OCI-LY1 (cell line): Measurements from ENCODE around the gene GON4L.
"Not testable (repeated sequence)": the region's sequence is repeated elsewhere in the genome, so short reads cannot be mapped to it uniquely, and the experiment has no call there.

ENCODE experiments used
- H2AFZ ChIP-seq: fragments of 200-600 bp; sonication (generic), shearing (Covaris generic); 2 replicates; pipeline ENCODE4 v1.6.0; 2014; ENCODE audit warnings: antibody characterized with exemption, mild to moderate bottlenecking, low read length
- H3F3A ChIP-seq: fragments of 200-600 bp; sonication (generic), shearing (Covaris generic); 2 replicates; pipeline ENCODE4 v1.6.0; 2014; ENCODE audit warnings: mild to moderate bottlenecking, antibody characterized with exemption, low read length, moderate library complexity; ENCODE audit not compliant: insufficient read depth
- H3K27ac ChIP-seq: fragments of 200-600 bp; sonication (generic); 2 replicates; pipeline ENCODE4 v1.5.1; 2014; ENCODE audit warnings: low read length, mixed run types, mild to moderate bottlenecking, low read depth; ENCODE audit not compliant: poor library complexity, severe bottlenecking
- H3K27me3 ChIP-seq: fragments of 200-600 bp; sonication (generic); 2 replicates; pipeline ENCODE4 v1.6.0; 2014; ENCODE audit warnings: antibody characterized with exemption, mild to moderate bottlenecking, low read length, moderate library complexity; ENCODE audit not compliant: insufficient read depth
- H3K36me3 ChIP-seq: fragments of 200-600 bp; sonication (generic); 2 replicates; pipeline ENCODE4 v1.6.1; 2014; ENCODE audit warnings: mild to moderate bottlenecking, antibody characterized with exemption, low read length, moderate library complexity, mixed read lengths; ENCODE audit not compliant: insufficient read depth
- H3K4me1 ChIP-seq: fragments of 200-600 bp; sonication (generic); 2 replicates; pipeline ENCODE4 v1.5.1; 2014; ENCODE audit warnings: mild to moderate bottlenecking, low read length, moderate library complexity; ENCODE audit not compliant: insufficient read depth, severe bottlenecking
- H3K4me2 ChIP-seq: fragments of 200-600 bp; sonication (generic), shearing (Covaris generic); 2 replicates; pipeline ENCODE4 v1.6.1; 2014; ENCODE audit warnings: low read length
- H3K4me3 ChIP-seq: fragments of 200-600 bp; sonication (generic); 2 replicates; pipeline ENCODE4 v1.5.1; 2014; ENCODE audit warnings: low read length, low read depth, mild to moderate bottlenecking, mixed read lengths; ENCODE audit not compliant: poor library complexity, severe bottlenecking
- H3K79me2 ChIP-seq: fragments of 200-600 bp; shearing (Covaris generic); 2 replicates; pipeline ENCODE4 v1.6.1; 2016; ENCODE audit warnings: mixed run types, low read length, mixed read lengths; ENCODE audit not compliant: insufficient read depth
- H3K9ac ChIP-seq: fragments of 200-600 bp; sonication (generic), shearing (Covaris generic); 2 replicates; pipeline ENCODE4 v1.6.1; 2014; ENCODE audit warnings: mild to moderate bottlenecking, low read length, mixed read lengths
- H3K9me2 ChIP-seq: fragments of 200-600 bp; sonication (generic), shearing (Covaris generic); 2 replicates; pipeline ENCODE4 v1.6.1; 2014; ENCODE audit warnings: low read depth, mild to moderate bottlenecking, low read length, mixed read lengths
- H3K9me3 ChIP-seq: fragments of 200-600 bp; shearing (Covaris generic); 2 replicates; pipeline ENCODE4 v1.6.1; 2014; ENCODE audit warnings: low read length, mixed read lengths
- H4K20me1 ChIP-seq: fragments of 200-600 bp; sonication (generic), shearing (Covaris generic); 2 replicates; pipeline ENCODE4 v1.6.0; 2016; ENCODE audit warnings: mild to moderate bottlenecking, low read length; ENCODE audit not compliant: insufficient read depth
- EZH2 ChIP-seq: fragments of 200-600 bp; sonication (generic), shearing (Covaris generic); IDR thresholded peaks from 2 replicates; pipeline ENCODE4 v1.8.0; 2017; ENCODE audit warnings: borderline replicate concordance, mixed run types, mild to moderate bottlenecking, antibody characterized with exemption, low read length, moderate library complexity, mixed read lengths
- TF ChIP-seq, protein P1 (sequence below): fragments of 200-600 bp; sonication (generic), shearing (Covaris generic); IDR thresholded peaks from 2 replicates; pipeline ENCODE4 v1.5.1; 2017; ENCODE audit warnings: mild to moderate bottlenecking, antibody characterized with exemption, low read length, moderate library complexity, mixed read lengths

Gene GON4L

DNA sequence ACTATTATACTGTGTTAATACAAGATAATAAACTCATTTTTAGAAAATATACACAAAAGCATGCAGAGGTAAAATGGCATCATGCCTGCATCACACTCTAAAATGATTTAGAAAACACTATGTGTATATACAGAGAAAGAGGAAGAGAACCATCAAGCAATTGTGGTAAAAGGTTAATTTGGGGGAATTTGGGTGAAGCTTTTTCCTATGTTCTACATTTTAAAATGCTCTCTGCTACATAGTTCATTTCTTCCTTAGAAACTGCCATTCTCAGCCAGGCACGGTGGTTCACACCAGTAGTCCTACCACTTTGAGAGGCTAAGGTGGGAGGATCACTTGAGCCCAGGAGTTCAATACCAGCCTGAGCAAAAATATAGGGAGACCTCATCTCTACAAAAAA lies 44.1 kb downstream of the GON4L start:
- Histone ChIP-seq H3K9ac (no peak overlapping the region), H3K9me2 (no peaks in the 10 kb centered on the region), H3K27me3 (no peaks in the 10 kb centered on the region), H3K4me3 (no peak overlapping the region), H3K36me3 (peaks cover 68% of the 10 kb centered on the region), H4K20me1 (no peaks in the 10 kb centered on the region), H3F3A (no peaks in the 10 kb centered on the region), H3K9me3 (no peaks in the 10 kb centered on the region), H3K4me2 (no peak overlapping the region), H2AFZ (no peak overlapping the region), H3K4me1 (peaks cover 6% of the 10 kb centered on the region), H3K79me2 (no peaks in the 10 kb centered on the region), H3K27ac (no peak overlapping the region)
- TF ChIP-seq EZH2, result no peak

DNA sequence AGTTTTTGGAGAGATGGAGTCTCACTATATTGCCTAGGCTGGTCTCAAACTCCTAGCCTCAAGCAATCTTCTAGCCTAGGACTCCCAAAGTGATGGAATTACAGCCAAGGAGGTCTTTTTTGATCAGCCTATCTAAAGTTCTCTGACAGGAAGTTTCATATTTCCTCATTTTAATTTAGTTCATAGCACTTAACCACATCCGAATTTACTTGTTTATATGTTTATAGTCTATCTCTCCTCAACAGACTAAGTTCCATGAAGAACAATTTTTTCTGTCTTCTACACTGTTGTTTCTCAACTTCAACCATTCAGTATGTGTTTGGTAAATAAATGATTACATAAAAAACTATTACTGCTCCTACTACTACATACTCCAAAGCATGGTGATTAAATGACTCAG lies 47.9 kb downstream of the GON4L start:
- H4K20me1 ChIP-seq, result no peaks in the 10 kb centered on the region
- no peak overlapping the region for H2AFZ ChIP-seq
- no peaks in the 10 kb centered on the region for H3K9me3 ChIP-seq
- H3K9me2 ChIP-seq, result no peaks in the 10 kb centered on the region
- peaks cover 52% of the 10 kb centered on the region for H3K36me3 ChIP-seq
- H3K27me3 ChIP-seq, result no peaks in the 10 kb centered on the region
- H3K79me2 ChIP-seq, result no peaks in the 10 kb centered on the region
- no peaks in the 10 kb centered on the region for H3K4me1 ChIP-seq
- TF ChIP-seq, protein P1, sequence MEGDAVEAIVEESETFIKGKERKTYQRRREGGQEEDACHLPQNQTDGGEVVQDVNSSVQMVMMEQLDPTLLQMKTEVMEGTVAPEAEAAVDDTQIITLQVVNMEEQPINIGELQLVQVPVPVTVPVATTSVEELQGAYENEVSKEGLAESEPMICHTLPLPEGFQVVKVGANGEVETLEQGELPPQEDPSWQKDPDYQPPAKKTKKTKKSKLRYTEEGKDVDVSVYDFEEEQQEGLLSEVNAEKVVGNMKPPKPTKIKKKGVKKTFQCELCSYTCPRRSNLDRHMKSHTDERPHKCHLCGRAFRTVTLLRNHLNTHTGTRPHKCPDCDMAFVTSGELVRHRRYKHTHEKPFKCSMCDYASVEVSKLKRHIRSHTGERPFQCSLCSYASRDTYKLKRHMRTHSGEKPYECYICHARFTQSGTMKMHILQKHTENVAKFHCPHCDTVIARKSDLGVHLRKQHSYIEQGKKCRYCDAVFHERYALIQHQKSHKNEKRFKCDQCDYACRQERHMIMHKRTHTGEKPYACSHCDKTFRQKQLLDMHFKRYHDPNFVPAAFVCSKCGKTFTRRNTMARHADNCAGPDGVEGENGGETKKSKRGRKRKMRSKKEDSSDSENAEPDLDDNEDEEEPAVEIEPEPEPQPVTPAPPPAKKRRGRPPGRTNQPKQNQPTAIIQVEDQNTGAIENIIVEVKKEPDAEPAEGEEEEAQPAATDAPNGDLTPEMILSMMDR, result no peak
- TF ChIP-seq EZH2, result no peak
- H3K4me2 ChIP-seq, result no peak overlapping the region
- H3F3A ChIP-seq, result no peaks in the 10 kb centered on the region
- H3K27ac ChIP-seq, result no peak overlapping the region
- H3K9ac ChIP-seq, result no peak overlapping the region
- H3K4me3 ChIP-seq, result no peak overlapping the region

DNA sequence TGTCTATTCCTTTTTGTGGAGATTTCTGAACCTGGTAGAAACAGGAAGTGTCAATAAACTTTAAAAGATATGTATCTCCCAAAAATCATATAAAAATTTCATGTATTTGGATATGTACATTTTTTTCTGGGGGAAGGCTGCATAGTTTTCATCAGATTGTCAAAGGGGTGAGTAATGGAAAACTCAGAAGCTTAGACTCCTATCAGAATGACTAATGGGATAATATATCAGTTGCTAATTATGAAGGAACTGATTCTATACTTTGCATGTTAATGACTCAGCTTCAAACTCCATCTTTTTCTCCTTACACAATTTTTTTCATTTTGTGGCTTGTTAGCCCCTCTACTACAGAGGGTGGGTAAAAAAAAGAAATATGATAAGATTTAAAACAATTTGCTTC lies 55.9 kb downstream of the GON4L start:
- Histone ChIP-seq H3K27me3 (no peaks in the 10 kb centered on the region), H2AFZ (no peak overlapping the region), H3K9me3 (no peaks in the 10 kb centered on the region), H3K27ac (no peak overlapping the region), H4K20me1 (no peaks in the 10 kb centered on the region), H3K4me1 (no peaks in the 10 kb centered on the region), H3K4me3 (no peak overlapping the region), H3K9ac (no peak overlapping the region), H3K36me3 (peaks cover 50% of the 10 kb centered on the region), H3K79me2 (no peaks in the 10 kb centered on the region), H3K9me2 (no peaks in the 10 kb centered on the region), H3K4me2 (no peak overlapping the region), H3F3A (no peaks in the 10 kb centered on the region)
- no peak for TF ChIP-seq EZH2
- TF ChIP-seq, protein P1, result no peak

DNA sequence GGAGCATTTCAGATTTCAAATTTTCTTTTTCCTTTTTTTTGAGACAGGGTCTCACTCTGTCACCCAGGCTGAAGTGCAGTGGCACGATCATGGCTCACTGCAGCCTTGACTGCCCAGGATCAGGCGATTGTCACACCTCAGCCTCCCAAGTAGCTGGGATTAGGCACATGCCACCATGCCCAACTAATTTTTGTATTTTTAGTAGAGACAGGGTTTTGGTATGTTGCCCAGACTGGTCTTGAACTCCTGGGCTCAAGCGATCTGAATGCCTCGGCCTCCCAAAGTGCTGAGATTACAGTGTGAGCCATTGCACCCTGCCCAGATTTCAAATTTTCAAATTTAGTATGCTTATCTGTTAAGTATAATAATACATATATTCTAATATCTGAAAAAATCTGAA lies 61.4 kb downstream of the GON4L start:
- H3K4me3 ChIP-seq, H3K9me2 ChIP-seq, H3F3A ChIP-seq, H3K9ac ChIP-seq, H3K79me2 ChIP-seq, H3K27me3 ChIP-seq, H3K27ac ChIP-seq, H2AFZ ChIP-seq, H3K4me1 ChIP-seq, H3K4me2 ChIP-seq, H3K9me3 ChIP-seq, H4K20me1 ChIP-seq: not testable (repeated sequence)
- H3K36me3 ChIP-seq, result peaks cover 39% of the 10 kb centered on the region
